Measurements from ENCODE around the gene TOX3. TPM values are rescaled to one million over a fixed set of nuclear protein-coding genes. Genes with fewer than 3 reads are reported as not detected.

TOX3 gene
- total and polyA plus RNA-seq, 2 of the 13 experiments (the other 11 are each of a cell fraction or from before 2014, with no cell fraction given), result 14.5 to 98.6 TPM

GRCh38 chr16:52578007-52578828, 31.3 kb upstream of the TOX3 start (continued):
- TF ChIP-seq HDAC2 (CRISPR knock-in tag; IDR thresholded peaks at IDR 0.05) (peak; percentile 86), ZFP62 (CRISPR knock-in tag; IDR thresholded peaks at IDR 0.05) (no peak), SMAD1 (CRISPR knock-in tag; IDR thresholded peaks at IDR 0.05; ENCODE audit: borderline replicate concordance, low read depth) (no peak), GTF3A (CRISPR knock-in tag; conservative IDR thresholded peaks at IDR 0.05) (no peak), MXD4 (CRISPR knock-in tag; IDR thresholded peaks at IDR 0.05) (no peak), MAFG (CRISPR knock-in tag; IDR thresholded peaks at IDR 0.05) (no peak), MYC (CRISPR knock-in tag; IDR thresholded peaks at IDR 0.05; ENCODE audit: borderline replicate concordance) (no peak), TSC22D2 (CRISPR knock-in tag; IDR thresholded peaks at IDR 0.05; ENCODE audit: borderline replicate concordance) (no peak), ZBTB26 (CRISPR knock-in tag; IDR thresholded peaks at IDR 0.05; ENCODE audit: borderline replicate concordance) (peak; percentile 51; the same call in 1 of the 2 replicates), PAXIP1 (CRISPR knock-in tag; conservative IDR thresholded peaks at IDR 0.05) (peak; percentile 90), BORCS8-MEF2B (CRISPR knock-in tag; IDR thresholded peaks at IDR 0.05) (no peak), SMAD3 (CRISPR knock-in tag; IDR thresholded peaks at IDR 0.05) (0 out of 2 replicates have a peak, but pooled peaks have one; percentile 46), IKZF4 (CRISPR knock-in tag; IDR thresholded peaks at IDR 0.05; ENCODE audit: borderline replicate concordance, low read depth, not compliant biosample characterization) (no peak), ZNF121 (CRISPR knock-in tag; IDR thresholded peaks at IDR 0.05) (peak; percentile 32; the same call in 1 of the 2 replicates), ZNF510 (CRISPR knock-in tag; IDR thresholded peaks at IDR 0.05; ENCODE audit: low read depth) (no peak), MYNN (CRISPR knock-in tag; IDR thresholded peaks at IDR 0.05; ENCODE audit: low read depth) (0 out of 2 replicates have a peak, but pooled peaks have one; percentile 52), ZFP37 (CRISPR knock-in tag; IDR thresholded peaks at IDR 0.05; ENCODE audit: borderline replicate concordance) (no peak), TMF1 (CRISPR knock-in tag; IDR thresholded peaks at IDR 0.05; ENCODE audit: low read depth) (no peak), CREB3 (CRISPR knock-in tag; IDR thresholded peaks at IDR 0.05) (no peak), STAT5B (CRISPR knock-in tag; IDR thresholded peaks at IDR 0.05) (no peak), ZNF18 (CRISPR knock-in tag; IDR thresholded peaks at IDR 0.05; ENCODE audit: insufficient replicate concordance) (no peak), CENPX (CRISPR knock-in tag; IDR thresholded peaks at IDR 0.05) (no peak), ZSCAN31 (CRISPR knock-in tag; IDR thresholded peaks at IDR 0.05; ENCODE audit: low read depth) (no peak)
